Kidney (tissue), 14 donors: ENCODE results near the gene C1QTNF7. TPM values are rescaled to one million over a fixed set of nuclear protein-coding genes. Genes with fewer than 3 reads are reported as not detected.

Source experiments
- DNase-seq, 5 donors: peaks; one replicate each; pipeline ENCODE4 v3.0.0-alpha.2; 2013 to 2020
- FAIRE-seq: peaks from 2 replicates; lab custom pipeline; 2012; peaks lifted over from hg19 to GRCh38; lab: Jason Lieb, UNC
- H3K27ac ChIP-seq, 2 donors: one replicate each; pipeline ENCODE4 v1.7.0; 2013; ENCODE audit warnings: low read depth in 2 of 2, low read length in 2 of 2, inconsistent platforms in 1 of 2
- H3K27me3 ChIP-seq: one replicate; pipeline ENCODE4 v1.7.1; 2013; ENCODE audit warnings: low read length, inconsistent platforms; ENCODE audit not compliant: control insufficient read depth, insufficient read depth
- H3K36me3 ChIP-seq, 3 donors: one replicate each; pipeline versions ENCODE4 v1.7.0 to v1.7.1; 2013; ENCODE audit warnings: low read length in 3 of 3, control low read depth in 1 of 3, inconsistent platforms in 1 of 3; ENCODE audit not compliant: insufficient read depth in 3 of 3, control insufficient read depth in 2 of 3
- H3K4me1 ChIP-seq, 3 donors: one replicate each; pipeline versions ENCODE4 v1.7.0 to v1.7.1; 2013; ENCODE audit warnings: low read length in 3 of 3, inconsistent platforms in 1 of 3, low read depth in 1 of 3; ENCODE audit not compliant: control insufficient read depth in 2 of 3, insufficient read depth in 2 of 3
- H3K4me3 ChIP-seq, 3 donors: one replicate each; pipeline versions ENCODE4 v1.7.0 to v1.8.1; 2013; ENCODE audit warnings: low read length in 3 of 3, control low read depth in 1 of 3, inconsistent platforms in 1 of 3
- H3K9ac ChIP-seq, 3 donors: one replicate each; pipeline versions ENCODE4 v1.7.0 to v1.7.1; 2013; ENCODE audit warnings: low read length in 3 of 3, control low read depth in 1 of 3, inconsistent platforms in 1 of 3
- H3K9me3 ChIP-seq, 3 donors: one replicate each; pipeline versions ENCODE4 v1.7.0 to v1.7.1; 2013; ENCODE audit warnings: low read length in 3 of 3, control low read depth in 1 of 3, inconsistent platforms in 1 of 3; ENCODE audit not compliant: control insufficient read depth in 2 of 3, insufficient read depth in 1 of 3
- intact Hi-C: fragments of 100-400 bp; cut with DNase I; formaldehyde crosslinking; loops from one replicate; pipeline ENCODE4 v1.11.1; 2022
- polyA plus RNA-seq: library from polyadenylated mRNA; stranded (reverse); fragments of 350-450 nt; fragmentation: Illumina TruSeq; extraction: RNeasy Lipid Tissue Mini Kit (QIAGEN cat#74804); gene quantifications from one replicate; pipeline ENCODE4 v1.2.3, GENCODE V29; 2014; ENCODE audit warnings: low read depth, low replicate concordance; ENCODE audit not compliant: insufficient read depth
- total RNA-seq: library from RNA; stranded (reverse); fragmentation: NEBNext Ultra II Directional; extraction: Animal tissue kit (Norgen Biotek cat#: 25700); gene quantifications from one replicate; pipeline ENCODE4 v1.2.1, GENCODE V29; 2021
- TF ChIP-seq, protein P1 (sequence below): IDR thresholded peaks from 3 replicates; pipeline ENCODE4 v1.5.1; 2012; ENCODE audit warnings: mild to moderate bottlenecking, moderate library complexity, borderline replicate concordance; ENCODE audit not compliant: insufficient read depth; ENCODE audit errors: extremely low read depth
- donor health status: control.
- donor health status: control.
- donor health status: control.
- donor health status: control.
- donor health status: control.
- donor health status: DM: yes; HTN: yes; CAD: no.
- donor health status: Normal renal cell carcinoma (clear cell type).

C1QTNF7 gene
- total and polyA plus RNA-seq, 2 donors from 2014 or later, result 2.2 to 5.3 TPM

- TF ChIP-seq, protein P1, sequence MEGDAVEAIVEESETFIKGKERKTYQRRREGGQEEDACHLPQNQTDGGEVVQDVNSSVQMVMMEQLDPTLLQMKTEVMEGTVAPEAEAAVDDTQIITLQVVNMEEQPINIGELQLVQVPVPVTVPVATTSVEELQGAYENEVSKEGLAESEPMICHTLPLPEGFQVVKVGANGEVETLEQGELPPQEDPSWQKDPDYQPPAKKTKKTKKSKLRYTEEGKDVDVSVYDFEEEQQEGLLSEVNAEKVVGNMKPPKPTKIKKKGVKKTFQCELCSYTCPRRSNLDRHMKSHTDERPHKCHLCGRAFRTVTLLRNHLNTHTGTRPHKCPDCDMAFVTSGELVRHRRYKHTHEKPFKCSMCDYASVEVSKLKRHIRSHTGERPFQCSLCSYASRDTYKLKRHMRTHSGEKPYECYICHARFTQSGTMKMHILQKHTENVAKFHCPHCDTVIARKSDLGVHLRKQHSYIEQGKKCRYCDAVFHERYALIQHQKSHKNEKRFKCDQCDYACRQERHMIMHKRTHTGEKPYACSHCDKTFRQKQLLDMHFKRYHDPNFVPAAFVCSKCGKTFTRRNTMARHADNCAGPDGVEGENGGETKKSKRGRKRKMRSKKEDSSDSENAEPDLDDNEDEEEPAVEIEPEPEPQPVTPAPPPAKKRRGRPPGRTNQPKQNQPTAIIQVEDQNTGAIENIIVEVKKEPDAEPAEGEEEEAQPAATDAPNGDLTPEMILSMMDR, result no peak
- intact Hi-C loops, result loop anchor here (10.0 kb wide), 1 partner anchor 224 kb away; no protein-coding TSS in a partner anchor
- Histone ChIP-seq H3K4me3 (no peak overlapping the region), H3K9ac (no peak overlapping the region), H3K27me3 (no peaks in the 10 kb centered on the region), H3K27ac (no peak overlapping the region), H3K36me3 (no peaks in the 10 kb centered on the region), H3K9me3 (no peaks in the 10 kb centered on the region), H3K4me1 (peaks cover 0 to 10% (median 0%) of the 10 kb centered on the region in 3 donors)
- no peak for FAIRE-seq
- DNase-seq, result no peak
Observed at GRCh38 chr4:15458616-15459015, 30.8 kb downstream of the C1QTNF7 start.

DNA sequence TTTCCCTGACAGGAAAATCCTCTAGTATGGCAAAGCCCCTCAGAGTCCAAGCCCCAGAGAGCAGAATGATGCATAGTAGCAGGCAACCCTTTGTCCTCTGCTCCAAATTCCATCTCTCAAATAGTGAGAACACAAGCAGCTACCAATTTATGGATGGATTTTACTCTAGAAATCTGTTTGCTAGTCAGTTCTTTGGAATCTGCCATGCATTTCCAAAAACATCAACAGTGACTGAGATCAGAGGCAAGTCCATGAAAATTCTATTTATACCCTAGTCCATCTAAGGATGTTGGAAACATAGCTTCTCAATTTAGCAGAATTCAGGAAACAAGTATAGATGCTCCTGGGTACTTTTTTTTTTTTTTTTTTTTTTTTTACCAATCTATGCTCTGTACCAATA lies 31.9 kb downstream of the C1QTNF7 start:
- Histone ChIP-seq H3K4me3 (no peak overlapping the region), H3K9ac (no peak overlapping the region), H3K27me3 (no peaks in the 10 kb centered on the region), H3K4me1 (peaks cover 0 to 10% (median 0%) of the 10 kb centered on the region in 3 donors), H3K36me3 (no peaks in the 10 kb centered on the region), H3K27ac (no peak overlapping the region), H3K9me3 (no peaks in the 10 kb centered on the region)
- no peak for DNase-seq
- no peak for FAIRE-seq
- intact Hi-C loops, result loop anchor here (10.0 kb wide), 1 partner anchor 225 kb away; no protein-coding TSS in a partner anchor
- TF ChIP-seq, protein P1, result no peak

DNA sequence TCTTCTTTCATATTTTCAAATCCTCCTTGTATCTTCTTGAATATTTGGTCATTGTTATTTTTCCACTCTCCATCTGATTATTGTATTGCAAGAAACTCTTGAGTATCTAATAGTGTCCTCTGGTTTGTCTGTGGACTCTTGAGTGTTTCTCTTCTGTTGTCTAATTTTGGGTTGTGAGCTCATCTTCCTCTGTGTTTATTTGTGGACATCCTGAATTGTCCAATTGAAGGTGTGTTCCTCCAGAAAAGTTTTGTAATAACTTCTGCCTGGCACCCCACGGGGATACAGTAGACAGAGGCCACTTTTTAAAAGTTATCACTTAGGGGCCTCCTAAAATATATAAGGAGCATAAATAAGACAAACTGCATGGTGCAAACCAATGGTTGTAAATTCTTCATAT lies 38.8 kb downstream of the C1QTNF7 start:
- FAIRE-seq (no peak), DNase-seq (no peak)
- H3K27me3 ChIP-seq, result no peaks in the 10 kb centered on the region
- H3K27ac ChIP-seq, result no peak overlapping the region
- intact Hi-C loops, result no loop called here
- TF ChIP-seq, protein P1, result no peak
- H3K4me1 ChIP-seq, result peaks cover 2 to 9% (median 7%) of the 10 kb centered on the region in 3 donors
- no peaks in the 10 kb centered on the region for H3K9me3 ChIP-seq
- H3K4me3 ChIP-seq, result no peak overlapping the region
- H3K9ac ChIP-seq, result no peak overlapping the region
- H3K36me3 ChIP-seq, result no peaks in the 10 kb centered on the region
